K562 (cell line): ENCODE measurements around the gene POLD1. TPM values are rescaled to one million over a fixed set of nuclear protein-coding genes. Genes with fewer than 3 reads are reported as not detected.

Source experiments
- ARID3B ChIP-seq: fragments of 250-450 bp; sonication (Bioruptor Pico); IDR thresholded peaks from 2 replicates; pipeline ENCODE4 v1.4.0; 2020; ENCODE audit warnings: borderline replicate concordance
- DPF2 ChIP-seq: fragments of 450-650 bp; IDR thresholded peaks from 2 replicates; pipeline ENCODE4 v1.6.1; 2016
- FIP1L1 ChIP-seq: fragments of 200-400 bp; formaldehyde crosslinking; IDR thresholded peaks from 2 replicates; pipeline ENCODE4 v1.6.1; 2018; ENCODE audit warnings: mild to moderate bottlenecking, low read depth, low read length; ENCODE audit not compliant: poor library complexity, severe bottlenecking
- HES1 ChIP-seq: fragments of 450-650 bp; IDR thresholded peaks from 2 replicates; pipeline ENCODE4 v1.6.1; 2016; ENCODE audit warnings: low read depth, mild to moderate bottlenecking, moderate library complexity
- NBN ChIP-seq: fragments of 450-650 bp; IDR thresholded peaks from 2 replicates; pipeline ENCODE4 v1.6.1; 2016; ENCODE audit warnings: low read depth, mild to moderate bottlenecking
- NFE2L1 ChIP-seq: fragments of 450-650 bp; IDR thresholded peaks from 2 replicates; pipeline ENCODE4 v1.6.1; 2016; ENCODE audit warnings: missing genetic modification characterization, low read depth, mild to moderate bottlenecking, missing compliant biosample characterization, moderate library complexity, borderline replicate concordance
- NFRKB ChIP-seq: fragments of 450-650 bp; IDR thresholded peaks from 2 replicates; pipeline ENCODE4 v1.6.1; 2016; ENCODE audit warnings: low read depth
- SMARCA4 ChIP-seq: fragments of 450-650 bp; IDR thresholded peaks from 2 replicates; pipeline ENCODE4 v1.6.1; 2016
- SNIP1 ChIP-seq: fragments of 450-650 bp; IDR thresholded peaks from 2 replicates; pipeline ENCODE4 v1.7.1; 2017; ENCODE audit warnings: low read depth, mild to moderate bottlenecking
- TFAP4 ChIP-seq: sonication (generic); formaldehyde crosslinking; IDR thresholded peaks from 2 replicates; pipeline ENCODE4 v1.8.0; 2022; ENCODE audit warnings: missing genetic modification reagents, mild to moderate bottlenecking, moderate library complexity, borderline replicate concordance
- THRA ChIP-seq: fragments of 450-650 bp; IDR thresholded peaks from 2 replicates; pipeline ENCODE4 v1.6.1; 2017; ENCODE audit warnings: mild to moderate bottlenecking, moderate library complexity
- ZNF274 ChIP-seq: IDR thresholded peaks from 2 replicates; pipeline ENCODE4 v1.6.1; 2011; ENCODE audit warnings: low read depth, mild to moderate bottlenecking, low read length, moderate library complexity, borderline replicate concordance
- ZNF79 ChIP-seq: fragments of 250-450 bp; sonication (Bioruptor Pico); IDR thresholded peaks from 2 replicates; pipeline ENCODE4 v1.4.0; 2020; ENCODE audit warnings: low read depth, mild to moderate bottlenecking, moderate library complexity
- ZSCAN32 ChIP-seq: fragments of 450-650 bp; formaldehyde crosslinking; IDR thresholded peaks from 2 replicates; pipeline ENCODE4 v1.4.0; 2020; ENCODE audit warnings: mild to moderate bottlenecking, moderate library complexity
- polyA plus RNA-seq, 8 experiments: library from polyadenylated mRNA; depleted of rRNA in 4 of 8; stranded (reverse) in 5 of 8; unstranded in 3 of 8; fragments of >200 nt; fragmentation: Nextera tagmentation in 2 of 8; fragmentation: Illumina TruSeq in 1 of 8; extraction: Ambion mirVana in 2 of 8; extraction: Trizol in 1 of 8; gene quantifications; 2 replicates each; pipeline versions ENCODE4 v1.2.1 to v1.2.3, GENCODE V29; 2011 to 2014; ENCODE audit warnings: inconsistent platforms in 1 of 8, missing spikeins in 1 of 8
- total RNA-seq, 7 experiments: library from RNA; depleted of rRNA in 6 of 7; stranded (reverse); fragments of >200 nt in 6 of 7; fragmentation: Illumina TruSeq in 2 of 7; extraction: Trizol in 2 of 7; gene quantifications; 2 replicates each; pipeline versions ENCODE4 v1.2.1 to v1.2.3, GENCODE V29; 2011 to 2021; ENCODE audit warnings: low replicate concordance in 1 of 7

The POLD1 gene
- total and polyA plus RNA-seq, 9 of the 15 experiments (the other 6 are each of a cell fraction or from before 2014, with no cell fraction given), result 1.3 to 312 (median 47.8) TPM

- TF ChIP-seq THRA, result no peak
- TF ChIP-seq NBN, result peak; percentile 73
- no peak for TF ChIP-seq ZNF274
- TF ChIP-seq DPF2, result peak; percentile 38
- no peak for TF ChIP-seq NFE2L1 (tag)
- no peak; the same call in 1 of the 2 replicates for TF ChIP-seq SMARCA4
- no peak for TF ChIP-seq ZSCAN32
- TF ChIP-seq NFRKB, result peak; percentile 59
- TF ChIP-seq SNIP1, result no peak
- TF ChIP-seq HES1, result 0 out of 2 replicates have a peak, but pooled peaks have one; percentile 10
- no peak for TF ChIP-seq ARID3B (CRISPR knock-in tag)
- peak; percentile 78 for TF ChIP-seq TFAP4 (CRISPR knock-in tag)
- TF ChIP-seq FIP1L1, result peak; percentile 47
- no peak for TF ChIP-seq ZNF79
Observed at GRCh38 chr19:50376166-50377050, 7.7 kb upstream of the POLD1 start, which contains the start of gene NR1H2 (continued).
